Activated naive CD8-positive, alpha-beta T cell (primary cell): Measurements from ENCODE around the gene DPP6.

ENCODE experiments used
- H3K27ac Mint-ChIP-seq: one replicate; pipeline ENCODE4 v1.8.0; 2021; ENCODE audit warnings: mixed read lengths
- H3K27me3 Mint-ChIP-seq: one replicate; pipeline ENCODE4 v1.8.0; 2021; ENCODE audit warnings: mixed read lengths
- H3K36me3 Mint-ChIP-seq: one replicate; pipeline ENCODE4 v1.8.0; 2021; ENCODE audit warnings: mixed read lengths
- H3K4me1 Mint-ChIP-seq: one replicate; pipeline ENCODE4 v1.8.0; 2021; ENCODE audit warnings: low read depth, mixed read lengths
- H3K4me3 Mint-ChIP-seq: one replicate; pipeline ENCODE4 v1.8.0; 2021; ENCODE audit warnings: mild to moderate bottlenecking, mixed read lengths
- H3K9me3 Mint-ChIP-seq: one replicate; pipeline ENCODE4 v1.8.0; 2021; ENCODE audit warnings: low read depth, mixed read lengths

DPP6 gene

DNA sequence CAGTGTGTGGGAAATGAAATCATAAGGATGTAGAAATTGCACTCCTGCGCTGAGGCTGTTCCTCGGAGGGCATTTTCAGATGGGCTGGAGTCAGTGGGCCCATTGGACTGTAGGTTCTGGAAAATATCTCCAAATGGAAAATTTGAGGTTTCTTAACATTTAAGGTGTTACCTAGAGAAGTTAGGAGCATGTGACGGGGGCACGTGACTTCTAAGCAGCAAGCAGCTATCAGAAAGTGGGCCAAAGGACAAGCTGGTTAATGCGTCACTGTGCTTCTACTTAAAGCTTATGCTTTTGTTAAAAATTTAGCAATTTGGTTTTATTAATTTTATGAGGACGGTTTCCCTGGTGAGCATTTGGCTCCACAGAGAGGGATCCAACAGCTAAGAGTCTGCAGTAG, 298.7 kb downstream of the DPP6 start:
- Mint-ChIP-seq H3K4me1 (no peaks in the 10 kb centered on the region), H3K27ac (no peak overlapping the region), H3K9me3 (peaks cover 9% of the 10 kb centered on the region), H3K36me3 (no peaks in the 10 kb centered on the region), H3K4me3 (no peak overlapping the region), H3K27me3 (no peaks in the 10 kb centered on the region)

DNA sequence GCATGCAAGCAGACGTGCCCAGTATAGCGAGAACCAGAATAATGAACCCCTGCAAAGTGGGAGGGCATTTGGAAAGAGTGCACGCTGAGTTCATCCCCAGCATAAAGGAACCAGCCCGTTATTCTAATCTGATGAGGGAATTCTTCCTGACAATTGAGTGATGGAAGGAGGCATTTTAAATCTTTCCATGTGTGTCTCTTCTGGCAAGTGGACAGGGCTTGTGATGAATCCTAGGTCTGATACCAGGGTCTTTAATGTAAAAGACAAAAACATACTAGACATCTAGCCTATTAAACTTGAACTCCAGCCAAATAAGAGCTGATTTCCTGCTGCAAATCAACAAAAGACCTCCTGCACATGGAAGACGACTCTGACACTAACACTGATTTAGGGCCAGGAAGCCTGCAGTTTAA, 301.2 kb downstream of the DPP6 start:
- H3K4me1 Mint-ChIP-seq, result no peaks in the 10 kb centered on the region
- no peaks in the 10 kb centered on the region for H3K27me3 Mint-ChIP-seq
- no peak overlapping the region for H3K4me3 Mint-ChIP-seq
- peaks cover 9% of the 10 kb centered on the region for H3K9me3 Mint-ChIP-seq
- no peak overlapping the region for H3K27ac Mint-ChIP-seq
- no peaks in the 10 kb centered on the region for H3K36me3 Mint-ChIP-seq

DNA sequence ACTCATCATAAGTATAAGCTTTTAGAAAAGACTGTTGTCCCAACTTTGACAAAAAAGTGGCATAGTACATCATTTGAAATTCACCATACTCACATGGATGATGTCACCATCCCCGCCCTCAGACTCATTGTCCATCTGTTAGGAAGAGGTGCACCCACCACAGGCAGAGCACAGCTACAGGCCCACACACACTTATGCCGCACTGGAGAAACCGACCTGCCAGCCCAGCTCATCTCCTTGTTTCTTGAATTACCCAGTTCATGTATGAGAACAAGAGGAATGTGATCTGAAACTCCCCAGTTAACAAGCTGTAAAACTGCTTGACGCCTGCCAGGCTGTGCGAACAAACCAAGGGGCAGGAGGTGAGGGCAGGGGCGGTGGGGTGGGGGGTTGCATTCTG, 312.0 kb downstream of the DPP6 start:
- Mint-ChIP-seq H3K27me3 (peaks cover 1% of the 10 kb centered on the region), H3K4me1 (no peaks in the 10 kb centered on the region), H3K27ac (no peak overlapping the region), H3K36me3 (no peaks in the 10 kb centered on the region), H3K4me3 (no peak overlapping the region), H3K9me3 (peaks cover 6% of the 10 kb centered on the region)

DNA sequence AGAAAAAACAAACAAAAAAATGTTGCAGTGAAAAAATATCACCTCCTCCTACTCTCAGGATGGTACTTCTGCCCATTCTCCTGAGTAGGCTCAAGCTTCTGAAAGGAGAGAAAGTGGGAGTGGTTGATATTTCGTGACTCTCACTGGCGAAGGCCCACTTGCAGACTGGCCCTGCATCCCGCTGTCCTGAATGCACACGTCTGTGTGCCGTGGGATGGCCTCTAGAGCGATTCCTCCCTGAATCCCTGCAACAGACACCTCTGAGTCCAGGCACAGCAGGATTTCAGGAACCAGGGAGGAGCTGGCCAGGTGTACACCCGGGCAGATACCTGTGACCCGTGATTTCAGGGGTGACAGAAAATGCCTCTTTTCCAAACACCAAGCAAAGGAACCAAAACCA, 319.2 kb downstream of the DPP6 start:
- Mint-ChIP-seq H3K36me3 (no peaks in the 10 kb centered on the region), H3K4me1 (no peaks in the 10 kb centered on the region), H3K27me3 (no peaks in the 10 kb centered on the region), H3K4me3 (no peak overlapping the region), H3K27ac (no peak overlapping the region), H3K9me3 (peaks cover 4% of the 10 kb centered on the region)

DNA sequence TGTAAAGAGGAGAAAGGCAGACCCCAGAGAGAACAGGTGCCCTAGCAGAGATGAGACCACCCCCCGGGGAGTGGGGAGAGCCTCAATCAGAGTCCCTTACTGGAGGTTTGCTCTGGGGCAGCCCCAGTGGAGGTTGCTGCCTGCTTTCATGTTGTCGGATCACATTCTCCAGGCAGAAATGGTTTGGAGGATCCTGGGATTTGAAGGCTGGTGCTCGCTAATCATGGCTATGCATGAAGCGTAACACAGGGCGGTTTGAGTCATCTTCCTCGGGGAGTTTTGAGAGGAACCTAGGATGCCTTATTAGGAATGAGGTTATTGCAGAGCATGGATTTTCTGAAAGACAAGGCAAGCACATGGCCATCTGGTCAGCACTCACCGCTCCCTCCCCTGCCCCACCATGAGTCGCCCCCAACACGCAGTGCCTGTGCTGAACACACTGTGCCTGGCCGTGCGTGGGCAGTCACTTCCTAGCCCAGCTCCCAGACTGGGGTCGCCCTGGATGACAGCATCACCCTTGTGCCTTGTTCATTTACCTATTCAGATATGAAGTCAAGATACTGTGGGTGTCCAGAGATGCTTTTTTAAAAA, 319.9 kb downstream of the DPP6 start:
- H3K9me3 Mint-ChIP-seq, result no peaks in the 10 kb centered on the region
- H3K4me1 Mint-ChIP-seq, result no peaks in the 10 kb centered on the region
- H3K27me3 Mint-ChIP-seq, result no peaks in the 10 kb centered on the region

DNA sequence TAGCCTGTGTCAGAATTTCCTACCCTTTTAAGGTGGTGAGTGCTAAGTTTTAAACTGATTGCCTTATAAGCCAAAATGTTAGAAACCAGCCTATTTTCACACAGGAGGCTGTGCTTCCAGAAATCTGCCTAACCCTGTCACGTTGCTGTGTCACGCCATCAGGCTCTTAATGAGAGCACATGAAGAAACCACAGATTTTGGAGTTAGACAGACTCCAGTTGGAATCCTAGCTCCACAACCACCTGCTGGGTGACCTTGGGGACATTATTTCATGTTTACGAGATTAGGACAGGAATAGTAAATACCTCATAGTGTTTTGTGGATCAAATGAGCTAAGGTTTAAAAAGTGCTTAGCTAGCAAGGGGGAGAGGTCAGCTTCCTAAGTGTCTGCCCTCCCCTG, 321.8 kb downstream of the DPP6 start:
- Mint-ChIP-seq H3K4me1 (no peaks in the 10 kb centered on the region), H3K36me3 (no peaks in the 10 kb centered on the region), H3K27ac (no peak overlapping the region), H3K4me3 (no peak overlapping the region), H3K9me3 (no peaks in the 10 kb centered on the region), H3K27me3 (no peaks in the 10 kb centered on the region)

More for the DNA sequence above, 319.9 kb downstream of the DPP6 start:
- H3K27ac Mint-ChIP-seq, result no peak overlapping the region
- no peak overlapping the region for H3K4me3 Mint-ChIP-seq
- H3K36me3 Mint-ChIP-seq, result no peaks in the 10 kb centered on the region

DNA sequence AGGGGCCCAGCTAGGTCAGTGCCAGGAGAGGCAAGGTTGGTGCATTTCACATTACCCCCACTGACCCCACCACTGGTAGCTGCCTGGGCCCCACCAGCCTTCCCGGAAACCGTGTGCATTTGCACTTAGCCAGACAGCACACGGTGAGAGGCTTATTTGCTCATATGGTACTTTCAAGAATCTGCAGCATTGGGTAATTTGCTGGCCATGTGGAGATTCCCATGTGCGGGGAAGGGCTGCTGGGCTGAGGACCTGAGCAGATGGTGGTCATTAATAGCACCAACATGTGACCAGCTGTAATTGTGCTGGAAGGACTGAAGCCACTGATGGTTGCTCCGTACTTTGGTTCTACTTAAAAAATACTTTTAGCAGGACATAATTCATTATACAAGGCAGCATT, 323.8 kb downstream of the DPP6 start:
- H3K4me3 Mint-ChIP-seq, result no peak overlapping the region
- no peaks in the 10 kb centered on the region for H3K9me3 Mint-ChIP-seq
- no peaks in the 10 kb centered on the region for H3K36me3 Mint-ChIP-seq
- H3K27me3 Mint-ChIP-seq, result no peaks in the 10 kb centered on the region
- H3K27ac Mint-ChIP-seq, result no peak overlapping the region
- no peaks in the 10 kb centered on the region for H3K4me1 Mint-ChIP-seq

DNA sequence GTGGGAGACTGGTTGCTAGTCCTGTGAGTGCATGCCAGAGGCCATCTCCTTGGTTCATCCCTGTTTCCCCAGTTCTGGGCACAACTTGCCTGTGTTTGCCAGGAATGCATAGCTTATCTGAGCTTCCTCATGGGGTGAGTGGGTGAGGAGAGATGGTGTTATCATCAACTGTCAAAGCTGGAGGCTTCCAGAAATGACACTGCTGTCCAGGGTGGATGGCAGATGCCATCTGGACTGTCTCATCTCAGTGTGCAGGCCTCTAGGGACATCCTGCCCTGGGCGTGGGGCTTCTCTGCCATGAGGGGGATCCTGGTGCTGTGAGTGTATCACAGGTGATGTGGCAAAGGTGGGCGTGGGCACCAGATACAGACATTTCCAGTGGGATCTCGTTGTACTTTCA, 328.6 kb downstream of the DPP6 start:
- H3K4me1 Mint-ChIP-seq, result no peaks in the 10 kb centered on the region
- H3K9me3 Mint-ChIP-seq, result no peaks in the 10 kb centered on the region
- H3K4me3 Mint-ChIP-seq, result no peak overlapping the region
- no peak overlapping the region for H3K27ac Mint-ChIP-seq
- no peaks in the 10 kb centered on the region for H3K27me3 Mint-ChIP-seq
- no peaks in the 10 kb centered on the region for H3K36me3 Mint-ChIP-seq

DNA sequence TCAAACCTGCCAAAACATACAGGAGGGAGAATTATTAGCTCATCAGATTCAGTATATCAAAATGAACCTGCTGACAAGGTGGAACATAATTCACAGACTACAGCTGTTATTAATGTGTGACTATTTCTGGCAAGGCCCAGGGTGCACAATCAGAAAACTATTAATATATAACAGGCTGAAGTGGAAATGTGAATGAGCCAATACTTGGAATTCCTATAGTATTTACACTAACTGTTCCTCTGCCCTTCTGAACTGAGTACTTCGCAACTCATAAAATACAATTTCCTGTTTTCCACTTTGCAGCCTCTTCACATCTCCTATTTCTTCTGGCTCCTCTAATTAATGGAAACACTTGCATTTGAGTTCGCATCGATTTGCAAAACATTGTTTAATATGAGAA, 330.8 kb downstream of the DPP6 start:
- Mint-ChIP-seq H3K27me3 (no peaks in the 10 kb centered on the region), H3K4me1 (no peaks in the 10 kb centered on the region), H3K4me3 (no peak overlapping the region), H3K27ac (no peak overlapping the region), H3K36me3 (no peaks in the 10 kb centered on the region), H3K9me3 (no peaks in the 10 kb centered on the region)

DNA sequence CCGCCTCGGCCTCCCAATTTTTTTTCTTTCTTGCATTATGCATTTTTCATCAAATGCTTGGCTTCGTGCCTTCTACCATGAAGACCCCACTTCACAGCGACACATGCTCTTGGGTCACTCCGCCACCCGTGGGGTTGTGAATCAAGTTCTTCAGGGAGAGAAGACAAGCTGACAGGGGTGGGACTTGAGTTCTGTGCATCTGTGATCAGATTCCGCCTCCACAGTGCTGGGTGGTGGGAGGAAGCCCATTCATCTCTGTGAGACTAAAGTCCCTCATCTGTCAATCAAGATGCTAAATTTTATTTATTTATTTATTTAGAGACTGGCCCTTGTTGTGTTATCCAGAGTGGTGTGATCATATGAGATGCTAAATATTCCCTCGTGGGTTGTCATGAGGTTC, 333.0 kb downstream of the DPP6 start:
- no peak overlapping the region for H3K27ac Mint-ChIP-seq
- no peaks in the 10 kb centered on the region for H3K4me1 Mint-ChIP-seq
- no peaks in the 10 kb centered on the region for H3K27me3 Mint-ChIP-seq
- H3K4me3 Mint-ChIP-seq, result no peak overlapping the region
- H3K9me3 Mint-ChIP-seq, result no peaks in the 10 kb centered on the region
- H3K36me3 Mint-ChIP-seq, result no peaks in the 10 kb centered on the region

DNA sequence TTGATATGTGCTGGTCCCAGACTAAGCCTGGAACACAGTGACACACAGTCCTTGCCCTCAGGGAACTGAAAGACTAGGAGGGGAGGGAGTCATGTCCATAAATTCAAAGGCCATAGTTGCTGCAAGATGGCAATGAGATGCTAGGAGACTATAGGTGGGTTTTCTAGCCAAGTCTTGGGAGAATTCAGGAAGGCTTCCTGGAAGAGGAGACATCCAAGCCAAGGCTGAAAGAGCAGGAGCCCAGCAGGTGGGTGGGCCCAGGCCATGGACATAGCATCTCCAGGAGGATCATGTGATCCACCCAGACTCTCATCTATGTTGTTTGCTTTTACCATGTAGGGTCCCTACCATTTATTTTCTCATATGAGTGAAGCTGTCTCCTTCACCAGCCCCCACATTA, 335.1 kb downstream of the DPP6 start:
- no peaks in the 10 kb centered on the region for H3K9me3 Mint-ChIP-seq
- no peak overlapping the region for H3K27ac Mint-ChIP-seq
- H3K27me3 Mint-ChIP-seq, result no peaks in the 10 kb centered on the region
- H3K4me1 Mint-ChIP-seq, result no peaks in the 10 kb centered on the region
- H3K36me3 Mint-ChIP-seq, result no peaks in the 10 kb centered on the region
- no peak overlapping the region for H3K4me3 Mint-ChIP-seq

DNA sequence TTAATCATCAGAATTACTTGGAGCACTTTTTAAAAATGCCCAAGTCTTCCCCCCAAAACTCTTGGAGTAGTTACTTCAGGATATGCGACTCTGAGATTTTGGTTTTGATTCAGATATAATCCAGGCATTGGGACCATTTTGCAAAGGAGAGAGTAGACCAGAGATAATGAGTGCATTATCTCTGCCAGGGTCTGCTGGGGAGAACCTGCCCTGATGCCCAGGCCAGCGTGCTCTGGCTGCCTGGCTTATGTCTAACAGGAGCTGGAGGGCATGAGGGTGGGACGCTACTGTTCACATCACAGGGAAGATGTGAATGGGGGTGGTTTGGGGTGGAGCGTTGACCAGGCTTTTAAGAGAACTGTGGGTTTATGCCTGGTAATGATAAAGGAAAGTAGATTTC, 336.2 kb downstream of the DPP6 start:
- Mint-ChIP-seq H3K4me1 (no peaks in the 10 kb centered on the region), H3K27me3 (no peaks in the 10 kb centered on the region), H3K27ac (no peak overlapping the region), H3K9me3 (no peaks in the 10 kb centered on the region), H3K4me3 (no peak overlapping the region), H3K36me3 (no peaks in the 10 kb centered on the region)

DNA sequence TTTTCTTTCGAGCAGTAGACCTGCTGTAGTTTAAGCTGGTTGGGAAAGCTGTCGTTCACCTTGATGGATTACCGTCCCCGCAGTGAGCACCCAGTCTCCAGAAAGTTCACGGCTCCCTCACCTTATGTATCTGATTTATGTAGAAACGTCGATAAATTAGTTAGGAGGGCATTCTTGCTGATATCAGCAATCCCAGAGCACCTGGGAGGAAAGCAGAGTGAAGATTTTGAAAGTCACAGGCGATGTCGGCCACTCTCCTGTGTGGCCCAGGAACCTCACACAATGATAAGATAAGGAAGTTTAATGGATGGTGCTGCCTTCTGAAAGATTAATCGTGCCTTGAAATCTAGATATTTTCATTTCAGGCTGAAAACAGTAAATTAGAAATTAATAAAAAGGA, 336.8 kb downstream of the DPP6 start:
- Mint-ChIP-seq H3K36me3 (no peaks in the 10 kb centered on the region), H3K9me3 (no peaks in the 10 kb centered on the region), H3K27ac (no peak overlapping the region), H3K4me1 (no peaks in the 10 kb centered on the region), H3K4me3 (no peak overlapping the region), H3K27me3 (no peaks in the 10 kb centered on the region)

DNA sequence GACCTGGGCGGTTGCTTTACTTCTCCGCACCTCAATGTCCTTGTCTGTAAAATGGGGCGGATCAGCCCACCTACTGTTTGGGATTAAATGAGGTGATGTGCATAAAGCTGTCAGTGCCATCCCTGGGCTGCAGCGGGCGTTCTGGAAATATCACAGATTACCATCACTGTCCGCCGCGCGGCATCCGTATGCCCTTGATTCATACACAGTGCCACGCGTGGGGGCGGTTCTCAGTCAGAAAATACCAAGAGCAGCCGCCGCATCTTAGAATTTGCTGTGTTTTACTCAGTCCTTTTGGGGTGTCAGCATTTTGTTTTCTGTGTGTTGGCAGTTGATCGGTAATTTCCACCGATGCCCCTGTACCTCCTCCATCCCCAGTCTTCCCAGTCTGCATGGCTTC, 338.8 kb downstream of the DPP6 start:
- H3K4me3 Mint-ChIP-seq, result no peak overlapping the region
- no peaks in the 10 kb centered on the region for H3K27me3 Mint-ChIP-seq
- H3K27ac Mint-ChIP-seq, result no peak overlapping the region
- no peaks in the 10 kb centered on the region for H3K36me3 Mint-ChIP-seq
- H3K9me3 Mint-ChIP-seq, result no peaks in the 10 kb centered on the region
- no peaks in the 10 kb centered on the region for H3K4me1 Mint-ChIP-seq

DNA sequence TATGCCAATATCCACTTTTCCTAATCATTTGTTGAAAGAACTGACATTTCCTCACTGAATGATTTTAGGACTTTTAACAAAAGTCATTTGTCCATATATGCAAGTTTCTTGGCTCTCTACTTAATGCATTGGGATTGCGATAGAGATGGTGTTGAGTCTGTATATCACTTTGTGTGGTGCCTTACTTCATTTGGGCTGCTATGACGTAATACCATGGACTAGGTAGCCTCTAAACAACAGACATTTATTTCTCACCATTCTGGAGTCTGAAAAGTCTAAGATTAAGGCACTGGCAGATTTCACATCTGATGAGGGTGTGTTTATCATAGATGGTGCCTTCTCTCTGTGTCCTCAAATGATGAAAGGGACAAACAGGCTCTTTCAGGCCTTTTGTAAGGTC, 342.6 kb downstream of the DPP6 start:
- H3K4me1 Mint-ChIP-seq, result no peaks in the 10 kb centered on the region
- no peaks in the 10 kb centered on the region for H3K9me3 Mint-ChIP-seq
- H3K27me3 Mint-ChIP-seq, result no peaks in the 10 kb centered on the region
- no peak overlapping the region for H3K4me3 Mint-ChIP-seq
- no peak overlapping the region for H3K27ac Mint-ChIP-seq
- no peaks in the 10 kb centered on the region for H3K36me3 Mint-ChIP-seq

DNA sequence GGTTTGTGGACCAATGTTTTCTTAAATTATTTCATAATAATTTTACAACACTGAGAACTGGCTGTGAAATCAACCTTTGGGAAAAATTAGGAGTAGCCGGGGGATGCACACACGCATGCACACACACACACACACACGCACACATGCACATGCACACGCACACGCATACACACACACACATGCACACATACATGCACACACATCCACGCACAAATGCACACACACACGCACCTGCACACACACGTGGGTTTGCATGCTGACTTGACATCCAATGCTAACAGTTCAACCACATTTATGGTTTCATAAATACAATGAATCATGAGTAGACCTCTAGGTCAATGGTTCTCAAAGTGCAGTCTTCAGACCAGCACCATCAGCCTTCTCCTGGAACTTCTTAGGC, 354.1 kb downstream of the DPP6 start:
- no peaks in the 10 kb centered on the region for H3K4me1 Mint-ChIP-seq
- peaks cover 7% of the 10 kb centered on the region for H3K9me3 Mint-ChIP-seq

More for the DNA sequence above, 354.1 kb downstream of the DPP6 start:
- Mint-ChIP-seq H3K27me3 (no peaks in the 10 kb centered on the region), H3K4me3 (no peak overlapping the region), H3K27ac (no peak overlapping the region), H3K36me3 (no peaks in the 10 kb centered on the region)
